Embryonic facial prominence (tissue), 1 donor: ENCODE results near the gene ALK.

Experiments used
- DNase-seq: peaks from one replicate; pipeline ENCODE4 v3.0.0-alpha.2; 2016; ENCODE audit errors: extremely low spot score

ALK gene

GRCh38 chr2:29921560-29921915 is at the start of gene ALK:
TSS of gene ALK (minus strand) at chr2:29921586. CDS start at chr2:29920659, 927 bp downstream.
- peak; percentile 75 for DNase-seq

GRCh38 chr2:29966266-29966665 is 44.9 kb upstream of the ALK start:
- no peak for DNase-seq

- DNase-seq = no peak
These were observed 42.7 kb upstream of the ALK start for GRCh38 chr2:29963972-29964570.

GRCh38 chr2:29962922-29963321 is 41.5 kb upstream of the ALK start:
- DNase-seq = no peak

GRCh38 chr2:29954316-29954715 is 32.9 kb upstream of the ALK start:
- DNase-seq = no peak

- no peak for DNase-seq
These were observed 31.6 kb upstream of the ALK start for GRCh38 chr2:29952973-29953372.

GRCh38 chr2:29951576-29951975 is 30.2 kb upstream of the ALK start:
- no peak for DNase-seq

GRCh38 chr2:29950481-29950880 is 29.1 kb upstream of the ALK start:
- no peak for DNase-seq

GRCh38 chr2:29949042-29949441 is 27.7 kb upstream of the ALK start:
- no peak for DNase-seq

GRCh38 chr2:29946505-29946904 is 25.1 kb upstream of the ALK start:
- no peak for DNase-seq

GRCh38 chr2:29942711-29943110 is 21.3 kb upstream of the ALK start:
- no peak for DNase-seq

- peak; percentile 12 for DNase-seq
These were observed 19.3 kb upstream of the ALK start for GRCh38 chr2:29940706-29941105.

- DNase-seq = no peak
These were observed 14.6 kb upstream of the ALK start for GRCh38 chr2:29936020-29936419.

GRCh38 chr2:29931818-29932217 is 10.4 kb upstream of the ALK start:
- DNase-seq = no peak

- DNase-seq = peak; percentile 31
These were observed 1.8 kb upstream of the ALK start for GRCh38 chr2:29923110-29923721.

- DNase-seq = no peak
These were observed 1.2 kb upstream of the ALK start for GRCh38 chr2:29922605-29923004.

- no peak for DNase-seq
These were observed 491 bp downstream of the ALK start for GRCh38 chr2:29920631-29921559.

GRCh38 chr2:29920130-29920577 is 1.2 kb downstream of the ALK start:
- peak; percentile 27 for DNase-seq

GRCh38 chr2:29918941-29919340 is 2.4 kb downstream of the ALK start:
- DNase-seq = no peak

- DNase-seq = no peak
These were observed 3.6 kb downstream of the ALK start for GRCh38 chr2:29917781-29918180.

GRCh38 chr2:29916571-29916970 is 4.8 kb downstream of the ALK start:
- DNase-seq = no peak

GRCh38 chr2:29910960-29911359 is 10.4 kb downstream of the ALK start:
- no peak for DNase-seq

- DNase-seq = no peak
These were observed 10.9 kb downstream of the ALK start for GRCh38 chr2:29910465-29910864.
